GM12875 (cell line): ENCODE data around the gene DIP2C.
"Not testable (repeated sequence)": the region's sequence is repeated elsewhere in the genome, so short reads cannot be mapped to it uniquely, and the experiment has no call there.

ENCODE experiments used
- H3K4me3 ChIP-seq: one replicate; pipeline ENCODE4 v1.5.1; 2011; ENCODE audit warnings: low read depth, low read length, control low read depth
- TF ChIP-seq, protein P1 (sequence below): IDR thresholded peaks from 2 replicates; pipeline ENCODE4 v1.5.1; 2011; ENCODE audit warnings: low read depth, mild to moderate bottlenecking, control low read depth, inconsistent platforms, low read length, moderate library complexity, borderline replicate concordance; ENCODE audit not compliant: insufficient read depth

The DIP2C gene

DNA sequence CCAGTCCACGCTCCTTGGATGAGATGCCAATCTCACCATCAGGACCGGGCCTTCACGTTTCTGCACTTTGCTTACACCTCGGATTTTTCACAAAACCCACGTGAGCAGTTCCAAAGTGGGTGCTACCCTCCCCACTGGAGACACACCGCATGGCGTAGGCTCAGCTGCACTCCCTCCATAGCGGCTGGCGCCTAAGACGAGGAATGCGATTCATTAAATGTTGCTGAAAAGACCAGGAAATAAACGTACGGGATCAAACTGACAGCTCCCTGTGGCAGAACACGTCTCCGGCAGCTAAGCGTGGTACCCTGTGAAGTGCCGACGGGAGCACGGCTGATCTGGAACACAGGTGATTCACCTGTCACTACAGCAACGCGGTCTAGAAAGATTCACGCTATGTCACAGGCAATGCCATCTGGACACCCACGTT lies 209.0 kb downstream of the DIP2C start:
- TF ChIP-seq, protein P1, sequence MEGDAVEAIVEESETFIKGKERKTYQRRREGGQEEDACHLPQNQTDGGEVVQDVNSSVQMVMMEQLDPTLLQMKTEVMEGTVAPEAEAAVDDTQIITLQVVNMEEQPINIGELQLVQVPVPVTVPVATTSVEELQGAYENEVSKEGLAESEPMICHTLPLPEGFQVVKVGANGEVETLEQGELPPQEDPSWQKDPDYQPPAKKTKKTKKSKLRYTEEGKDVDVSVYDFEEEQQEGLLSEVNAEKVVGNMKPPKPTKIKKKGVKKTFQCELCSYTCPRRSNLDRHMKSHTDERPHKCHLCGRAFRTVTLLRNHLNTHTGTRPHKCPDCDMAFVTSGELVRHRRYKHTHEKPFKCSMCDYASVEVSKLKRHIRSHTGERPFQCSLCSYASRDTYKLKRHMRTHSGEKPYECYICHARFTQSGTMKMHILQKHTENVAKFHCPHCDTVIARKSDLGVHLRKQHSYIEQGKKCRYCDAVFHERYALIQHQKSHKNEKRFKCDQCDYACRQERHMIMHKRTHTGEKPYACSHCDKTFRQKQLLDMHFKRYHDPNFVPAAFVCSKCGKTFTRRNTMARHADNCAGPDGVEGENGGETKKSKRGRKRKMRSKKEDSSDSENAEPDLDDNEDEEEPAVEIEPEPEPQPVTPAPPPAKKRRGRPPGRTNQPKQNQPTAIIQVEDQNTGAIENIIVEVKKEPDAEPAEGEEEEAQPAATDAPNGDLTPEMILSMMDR: no peak
- no peak overlapping the region for H3K4me3 ChIP-seq

DNA sequence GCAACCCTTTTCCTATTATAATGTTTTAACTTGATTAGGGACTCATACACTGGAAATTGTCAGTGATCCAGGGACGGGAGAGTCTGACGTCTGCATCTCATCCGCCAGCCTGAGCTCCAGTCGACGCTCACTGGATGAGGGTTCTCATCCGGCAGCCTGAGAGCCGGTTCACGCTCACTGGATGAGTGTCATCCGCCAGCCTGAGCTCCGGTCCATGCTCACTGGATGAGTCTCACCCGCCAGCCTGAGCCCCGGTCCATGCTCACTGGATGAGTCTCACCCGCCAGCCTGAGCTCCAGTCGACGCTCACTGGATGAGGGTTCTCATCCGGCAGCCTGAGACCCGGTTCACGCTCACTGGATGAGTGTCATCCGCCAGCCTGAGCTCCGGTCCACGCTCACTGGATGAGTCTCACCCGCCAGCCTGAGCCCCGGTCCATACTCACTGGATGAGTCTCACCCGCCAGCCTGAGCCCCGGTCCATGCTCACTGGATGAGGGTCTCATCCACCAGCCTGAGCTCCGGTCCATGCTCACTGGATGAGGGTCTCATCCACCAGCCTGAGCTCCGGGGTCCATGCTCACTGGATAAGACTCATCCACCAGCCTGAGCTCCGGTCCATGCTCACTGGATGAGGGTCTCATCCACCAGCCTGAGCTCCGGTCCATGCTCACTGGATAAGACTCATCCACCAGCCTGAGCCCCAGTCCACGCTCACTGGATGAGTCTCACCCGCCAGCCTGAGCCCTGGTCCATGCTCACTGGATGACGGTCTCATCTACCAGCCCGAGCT lies 209.6 kb downstream of the DIP2C start:
- not testable (repeated sequence) for H3K4me3 ChIP-seq

DNA sequence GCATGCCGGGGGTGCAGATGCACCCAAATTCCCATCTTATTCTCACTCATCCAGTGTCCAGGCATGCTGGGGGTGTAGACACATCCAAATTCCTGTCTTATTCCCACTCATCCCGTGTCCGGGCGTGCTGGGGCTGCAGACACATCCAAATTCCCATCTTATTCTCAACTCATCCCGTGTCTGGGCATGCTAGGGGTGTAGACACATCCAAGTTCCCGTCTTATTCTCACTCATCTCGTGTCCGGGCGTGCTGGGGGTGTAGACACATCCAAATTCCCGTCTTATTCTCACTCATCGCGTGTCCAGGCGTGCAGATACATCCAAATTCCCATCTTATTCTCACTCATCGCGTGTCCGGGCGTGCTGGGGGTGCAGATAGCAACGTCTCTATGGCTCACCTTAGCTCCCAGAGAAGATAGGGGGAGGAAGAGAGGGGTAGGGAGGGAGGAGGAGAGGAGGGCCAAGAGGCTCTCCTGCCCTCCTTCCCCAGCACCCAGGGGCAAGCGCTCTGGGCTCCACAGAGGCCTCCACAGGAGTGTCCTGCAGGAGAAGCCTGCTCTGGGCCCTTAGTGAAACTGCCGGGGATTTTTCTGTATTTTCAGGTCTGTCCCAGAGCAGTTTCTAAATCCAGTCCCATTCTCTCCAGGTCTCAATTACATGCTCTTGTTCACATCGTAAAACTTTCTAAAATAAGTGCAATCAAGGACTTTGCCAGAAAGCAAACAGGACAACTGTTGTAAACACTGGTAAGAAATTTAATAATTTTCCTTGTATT lies 210.8 kb downstream of the DIP2C start:
- TF ChIP-seq, protein P1: no peak
- no peak overlapping the region for H3K4me3 ChIP-seq

DNA sequence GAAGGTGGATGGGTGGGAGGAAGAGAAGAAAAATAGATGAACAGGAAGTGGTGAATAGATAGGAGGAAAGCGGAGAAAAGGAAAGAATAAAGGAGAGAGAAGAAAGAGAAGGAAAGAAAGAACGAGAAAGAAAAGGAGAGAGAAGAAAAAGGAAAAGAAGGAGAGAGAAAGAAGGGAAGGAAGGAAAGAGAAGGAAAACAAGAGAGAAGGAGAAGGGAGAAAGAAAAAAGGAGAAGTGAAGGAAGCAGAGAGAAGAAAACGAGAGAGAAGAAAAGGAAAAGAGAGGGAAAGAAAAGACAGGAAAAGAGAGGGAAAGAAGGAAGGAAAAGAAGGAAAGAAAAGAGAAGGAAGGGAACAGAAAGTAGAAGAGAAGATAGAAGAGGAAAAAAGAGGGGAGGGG lies 211.8 kb downstream of the DIP2C start:
- no peak overlapping the region for H3K4me3 ChIP-seq
- TF ChIP-seq, protein P1: no peak

DNA sequence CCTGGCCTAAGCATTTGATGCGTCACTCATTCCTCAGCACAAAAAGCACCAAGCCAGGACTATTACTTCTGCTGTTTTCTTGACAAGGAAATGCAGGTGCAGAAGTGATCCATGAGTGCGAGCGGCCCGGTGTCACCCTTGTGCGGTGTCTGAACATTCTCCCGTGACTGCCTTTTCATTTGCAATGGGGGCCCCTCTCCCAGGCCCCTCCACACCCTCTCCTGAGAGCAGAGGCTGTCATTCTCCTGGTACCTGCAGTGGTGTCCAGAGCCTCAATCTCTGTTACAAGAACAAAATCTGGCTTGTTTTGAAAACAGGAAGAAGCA lies 213.1 kb downstream of the DIP2C start:
- no peak overlapping the region for H3K4me3 ChIP-seq
- TF ChIP-seq, protein P1: no peak

DNA sequence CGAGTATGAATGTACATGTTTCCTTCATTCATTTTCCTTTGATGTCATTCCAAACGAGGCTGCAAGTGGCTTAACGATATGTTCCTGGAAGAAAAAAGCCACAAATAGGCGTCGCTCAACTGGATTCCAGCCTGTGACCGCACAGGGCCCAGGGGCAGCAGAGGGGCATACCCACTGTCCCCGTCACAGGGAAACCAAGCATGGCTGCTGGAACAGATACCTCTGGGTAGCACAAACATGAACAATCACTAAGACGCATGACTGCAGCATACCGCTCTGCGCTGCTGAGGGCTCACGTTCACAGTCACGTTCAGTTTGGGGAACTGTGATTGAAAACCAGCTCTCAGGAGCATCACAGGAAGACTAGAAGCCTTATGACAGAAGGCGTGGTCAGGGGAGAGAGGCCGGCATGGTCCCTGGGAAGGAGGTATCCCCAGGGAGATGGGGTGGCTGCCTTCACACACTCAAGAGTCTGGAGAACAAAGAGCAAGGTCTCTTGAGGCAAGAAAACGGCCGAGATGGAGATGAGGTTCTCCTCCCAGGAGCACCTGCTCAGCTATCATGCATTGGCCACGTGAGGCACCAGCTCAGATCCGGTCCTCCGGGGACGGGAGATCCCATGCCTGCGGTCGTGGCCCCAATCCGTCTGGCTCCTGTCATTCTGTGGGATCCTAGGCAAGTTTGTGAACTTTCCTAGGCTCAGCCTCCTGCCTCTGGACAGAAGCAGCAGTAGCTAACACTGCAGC lies 213.6 kb downstream of the DIP2C start:
- TF ChIP-seq, protein P1: no peak
- no peak overlapping the region for H3K4me3 ChIP-seq

DNA sequence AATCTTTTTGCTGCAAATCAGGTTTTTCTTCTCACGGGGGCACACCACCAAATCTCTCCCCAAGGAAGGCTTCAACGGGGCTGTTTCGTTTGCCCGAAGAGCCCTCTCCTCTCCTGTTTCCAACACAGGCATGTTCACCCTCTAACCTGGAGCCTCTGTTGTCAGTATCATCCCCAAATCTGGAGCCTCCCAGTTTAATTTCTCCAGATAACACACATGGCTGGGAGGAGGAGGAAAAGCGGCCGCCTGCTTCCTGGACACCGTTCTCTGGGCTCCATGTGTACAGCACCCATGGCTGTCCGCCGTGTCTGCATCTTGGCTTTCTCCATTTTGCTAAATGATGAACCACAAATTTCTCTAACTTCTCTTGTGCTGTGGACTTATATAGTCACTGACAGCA lies 214.5 kb downstream of the DIP2C start:
- H3K4me3 ChIP-seq: no peak overlapping the region
- TF ChIP-seq, protein P1: no peak
